HL-60/S4 treated with phorbol 12-myristate 13-acetate at 8.2 ng/mL for 4 days and 3 days (cell line): ENCODE results near the gene MLXIP.

Source experiments
- in situ Hi-C: fragments of 300-500 bp; cut with MboI; formaldehyde crosslinking; loops from 2 replicates; pipeline ENCODE4 v1.15.0; 2022; ENCODE audit warnings: low sequenced_read_pairs

The MLXIP gene

DNA sequence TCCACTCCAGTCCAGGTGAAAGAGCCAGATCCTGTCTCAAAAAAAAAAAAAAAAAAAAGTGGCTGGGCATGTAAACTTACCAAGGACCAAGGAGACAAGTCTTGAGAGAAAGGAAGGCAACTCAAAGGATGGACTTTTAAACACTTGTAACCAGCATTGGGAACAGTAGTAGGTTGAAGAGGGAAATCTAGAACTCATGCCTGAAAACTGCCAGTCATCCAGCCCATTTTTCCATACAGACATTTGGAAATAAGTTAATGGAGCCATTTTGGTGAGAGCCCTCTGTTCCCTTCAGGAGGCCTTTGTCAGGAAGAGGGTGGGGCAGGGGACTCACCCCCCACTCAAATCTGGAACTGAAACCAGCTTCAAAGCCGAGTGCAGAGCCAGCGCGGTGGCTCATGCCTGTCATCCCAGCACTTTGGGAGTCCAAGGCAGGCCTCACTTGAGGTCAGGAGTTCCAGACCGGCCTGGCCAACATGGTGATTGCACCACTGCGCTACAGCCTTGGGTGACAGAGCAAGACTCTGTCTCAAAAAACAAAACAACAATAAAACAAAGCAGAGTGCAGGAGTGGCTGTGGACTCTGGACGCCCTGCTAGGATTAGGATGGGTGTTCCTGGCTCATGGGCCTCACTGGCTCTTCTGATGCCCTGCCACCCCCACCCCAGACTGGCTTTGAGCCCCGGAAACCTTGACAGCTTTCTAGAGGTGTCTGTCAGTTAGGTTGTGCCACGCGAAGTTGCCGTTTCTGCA, 1.6 kb upstream of the MLXIP start:
- in situ Hi-C loops = no loop called here

- in situ Hi-C loops = no loop called here
Observed at GRCh38 chr12:122079033-122079531, 526 bp downstream of the MLXIP start.

GRCh38 chr12:122079532-122080081, 1.1 kb downstream of the MLXIP start:
- in situ Hi-C loops = no loop called here

DNA sequence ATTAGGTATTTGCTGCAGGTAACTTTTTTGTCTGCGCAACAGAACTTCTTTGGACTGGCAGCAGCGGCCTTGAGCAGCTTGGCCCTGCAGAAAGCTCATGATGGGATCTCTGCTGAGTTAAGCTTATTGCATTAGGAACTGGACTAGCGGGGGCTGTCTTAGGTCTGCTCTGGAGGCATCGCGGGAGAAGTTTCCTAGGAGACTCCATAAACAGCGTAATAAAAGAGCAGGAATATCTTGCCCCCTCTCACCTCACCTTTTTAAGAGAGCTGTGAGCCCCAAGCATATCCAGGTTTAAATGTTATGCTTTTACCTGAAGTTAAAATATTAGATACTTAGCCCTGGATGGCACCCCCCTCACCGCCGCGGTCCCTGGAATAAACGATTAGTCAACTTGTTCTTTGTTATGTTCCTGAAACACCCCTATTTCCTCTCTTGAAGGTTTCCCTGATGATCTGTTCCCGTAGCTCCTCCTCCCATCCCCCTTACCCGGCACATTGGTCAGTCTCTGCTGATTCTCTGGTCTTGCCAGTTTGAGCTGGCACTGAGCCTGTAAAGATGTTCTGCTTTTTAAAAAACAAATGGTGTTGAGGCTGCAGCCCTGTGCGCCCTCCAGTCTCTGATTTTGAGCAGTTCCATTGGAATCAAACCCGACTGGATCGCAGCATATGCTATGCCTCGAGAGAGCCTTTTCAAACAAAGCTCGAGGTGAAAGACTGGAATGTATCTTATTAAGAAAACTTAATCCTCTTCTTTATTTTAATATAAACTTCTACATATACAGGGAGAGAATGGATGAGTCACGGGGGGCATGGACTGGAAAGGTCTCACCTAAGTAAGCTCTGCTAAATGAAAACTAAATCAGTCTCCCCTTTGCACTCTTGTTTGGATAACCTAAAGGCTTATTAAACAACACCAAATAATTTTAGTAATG, 1.9 kb downstream of the MLXIP start:
- in situ Hi-C loops = no loop called here

GRCh38 chr12:122081083-122081696, 2.6 kb downstream of the MLXIP start:
- in situ Hi-C loops = no loop called here

DNA sequence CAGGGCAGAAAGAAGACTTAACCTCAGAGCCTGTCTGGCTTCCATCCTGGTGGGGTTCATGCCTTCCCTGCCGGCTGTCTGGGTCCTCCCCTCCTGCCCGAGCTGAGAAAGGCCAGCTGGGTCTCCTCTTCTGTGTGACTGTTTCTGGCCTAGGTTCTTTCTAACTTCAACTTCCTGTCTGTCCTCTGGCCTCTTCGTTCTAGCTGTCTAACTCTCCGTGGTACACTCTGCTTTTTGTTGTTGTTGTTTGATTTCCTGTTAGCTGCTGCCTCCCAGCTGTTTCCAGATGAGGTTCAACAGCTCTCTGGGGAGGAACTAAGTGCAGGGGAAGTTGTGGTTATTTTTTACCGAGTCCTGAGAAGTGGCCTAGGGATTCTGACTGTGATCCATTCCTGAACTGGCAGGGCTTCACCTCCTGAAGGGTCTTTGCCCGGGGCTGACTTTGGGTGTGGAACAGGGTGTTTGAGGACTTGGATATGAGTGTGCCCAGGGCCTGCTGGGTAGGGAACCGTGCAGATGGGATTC, 3.2 kb downstream of the MLXIP start:
- in situ Hi-C loops = no loop called here

DNA sequence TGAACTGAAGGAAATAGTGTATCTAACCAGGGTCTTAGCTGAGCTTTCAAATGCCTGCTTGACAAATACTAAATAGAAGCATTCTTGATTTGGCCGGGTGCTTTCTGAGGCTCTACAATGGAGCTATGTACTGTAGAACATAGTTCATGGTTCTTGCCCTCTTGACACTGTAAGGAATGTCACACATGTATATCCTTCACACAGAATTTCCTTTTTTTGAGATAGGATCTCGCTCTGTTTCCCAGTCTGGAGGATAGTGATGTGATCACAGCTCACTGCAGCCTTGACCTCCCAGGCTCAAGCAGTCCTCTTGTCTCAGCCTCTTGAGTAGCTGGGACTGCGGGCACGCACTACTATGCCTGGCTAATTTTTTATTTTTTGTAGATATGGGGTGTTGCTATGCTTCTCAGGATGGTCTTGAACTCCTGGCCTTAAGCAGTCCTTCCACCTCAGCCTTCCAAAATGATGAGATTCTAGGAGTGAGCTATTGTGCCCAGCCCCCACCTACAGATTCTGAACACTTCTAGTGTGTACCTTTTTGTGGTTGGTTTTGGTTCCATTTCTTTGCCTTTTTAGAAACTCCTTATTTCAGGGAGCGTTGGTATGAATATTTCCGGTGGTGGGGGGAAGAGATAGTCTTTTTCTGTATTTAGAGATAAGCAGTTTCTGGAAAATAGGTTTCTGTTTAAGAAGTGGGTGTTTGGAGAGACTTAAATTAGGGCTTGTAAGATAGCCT, 4.2 kb downstream of the MLXIP start:
- in situ Hi-C loops = no loop called here

- in situ Hi-C loops = no loop called here
Observed at GRCh38 chr12:122084857-122085405, 6.4 kb downstream of the MLXIP start.

DNA sequence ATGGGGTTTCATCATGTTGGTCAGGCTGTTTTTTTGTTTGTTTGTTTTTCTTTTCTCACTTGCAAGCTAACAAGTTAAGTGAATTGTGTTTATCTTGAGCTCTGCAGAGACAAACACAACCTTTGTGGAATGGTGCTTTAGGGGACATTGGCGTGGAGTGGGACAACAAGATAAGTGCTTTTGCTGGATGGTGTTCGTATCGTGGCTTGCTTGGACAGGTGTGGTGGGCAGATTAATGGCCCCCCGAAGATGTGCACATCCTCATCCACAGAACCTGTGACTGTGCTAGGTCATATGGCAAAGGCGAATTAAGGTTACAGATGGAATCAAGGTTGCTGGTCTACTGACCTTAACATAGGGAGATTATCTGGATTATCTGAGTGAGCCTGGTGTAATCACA, 7.0 kb downstream of the MLXIP start:
- in situ Hi-C loops = no loop called here

GRCh38 chr12:122086116-122086515, 7.6 kb downstream of the MLXIP start:
- in situ Hi-C loops = no loop called here

DNA sequence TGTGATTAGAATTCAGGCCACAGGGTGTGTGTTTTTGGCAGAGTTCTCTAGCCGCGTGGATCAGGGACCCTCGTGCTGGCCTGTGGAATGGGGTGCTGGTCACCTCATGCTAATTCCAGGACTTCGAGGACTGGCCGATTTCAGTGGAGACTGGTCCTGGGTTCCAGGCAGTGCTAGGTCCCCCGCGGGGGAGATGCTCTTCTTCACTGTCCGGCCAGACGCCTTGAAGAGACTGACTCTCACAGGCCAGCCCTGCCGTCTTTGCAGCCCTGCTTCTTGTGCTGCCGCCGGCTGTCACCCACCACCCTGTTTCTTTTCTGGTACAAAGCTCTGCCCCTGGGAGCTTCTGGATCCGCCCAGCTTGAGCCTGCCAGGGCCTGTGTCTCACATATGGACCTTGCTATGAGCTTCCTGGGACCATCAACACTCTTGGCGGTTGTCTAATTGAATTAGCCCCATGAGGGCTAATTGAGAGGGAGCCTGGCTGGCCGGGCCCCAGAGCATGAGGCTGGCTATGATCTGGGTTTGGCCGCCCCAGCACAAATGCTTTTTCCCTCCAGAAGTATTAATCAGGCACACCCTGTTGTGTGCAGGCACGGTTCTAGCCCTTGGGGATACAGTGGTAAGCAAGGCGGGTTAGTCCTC, 8.2 kb downstream of the MLXIP start:
- in situ Hi-C loops = no loop called here

GRCh38 chr12:122087431-122088178, 9.0 kb downstream of the MLXIP start:
- in situ Hi-C loops = no loop called here

- in situ Hi-C loops = no loop called here
Observed at GRCh38 chr12:122088179-122088810, 9.7 kb downstream of the MLXIP start.

DNA sequence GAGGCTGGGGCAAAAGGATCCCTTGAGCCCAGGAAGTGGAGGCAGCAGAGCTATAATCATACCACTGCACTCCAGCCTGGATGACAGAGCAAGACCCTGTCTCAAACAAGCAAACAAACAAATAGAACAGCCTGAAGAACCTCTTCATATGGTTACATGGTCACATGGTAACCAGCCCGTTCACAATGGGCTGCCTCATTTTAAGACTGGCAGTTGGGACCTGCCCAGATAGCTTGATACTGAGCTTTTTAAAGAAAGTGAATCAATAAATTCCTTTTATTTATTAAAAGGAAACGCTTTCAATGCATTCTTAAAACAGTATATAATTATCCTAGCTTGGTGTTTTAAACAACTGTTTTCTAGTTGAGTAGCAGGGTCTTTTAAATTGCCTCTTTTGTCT, 10.5 kb downstream of the MLXIP start:
- in situ Hi-C loops = no loop called here

DNA sequence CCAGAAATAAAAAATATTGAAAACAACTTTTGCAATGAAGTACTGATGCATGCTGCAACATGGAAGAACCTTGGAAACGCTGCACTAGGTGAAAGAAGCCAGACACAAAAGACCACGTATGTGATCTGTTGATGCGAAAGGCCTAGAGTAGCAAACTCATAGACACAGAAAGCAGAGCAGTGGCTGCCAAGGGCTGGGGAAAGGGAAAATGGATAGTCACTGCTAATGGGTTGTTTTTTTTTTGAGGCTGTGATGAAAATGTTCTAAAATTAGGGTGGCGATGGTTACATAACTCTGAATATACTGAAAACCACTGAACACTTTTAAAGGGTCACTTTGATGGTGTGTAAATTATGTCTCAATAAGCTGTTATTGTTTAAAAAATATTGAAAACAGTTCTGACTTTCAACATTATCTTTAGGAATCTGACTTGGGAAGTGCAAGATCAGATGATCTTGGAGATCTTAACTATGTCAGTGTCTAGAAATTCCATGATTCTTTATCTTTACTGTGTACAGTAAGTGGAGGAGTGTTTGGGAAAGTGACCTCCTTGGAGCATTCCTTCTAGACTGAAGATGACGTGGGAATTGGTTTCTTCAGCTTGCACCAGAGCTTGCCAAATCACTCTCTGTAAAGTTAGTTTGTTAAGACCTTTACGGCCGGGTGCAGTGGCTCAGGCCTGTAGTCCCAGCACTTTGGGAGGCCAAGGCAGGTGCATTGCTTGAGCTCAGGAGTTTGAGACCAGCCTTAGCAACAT, 12.4 kb downstream of the MLXIP start:
- in situ Hi-C loops = no loop called here

- in situ Hi-C loops = no loop called here
Observed at GRCh38 chr12:122093098-122093883, 14.7 kb downstream of the MLXIP start.
